ENCODE results near the gene KCNJ5.

The KCNJ5 gene

GRCh38 chr11:128955636-128956035 is 64.5 kb downstream of the KCNJ5 start:
- no peak overlapping the region for H3K4me3 ChIP-seq (replicated peaks; ENCODE audit: low read depth, low read length)
- no peak for TF ChIP-seq CTCF (IDR thresholded peaks at IDR 0.05; ENCODE audit: insufficient read depth, low read length, poor library complexity, severe bottlenecking)
- DNase-seq (ENCODE audit: extremely low read depth, insufficient read length): no peak
- no peaks in the 10 kb centered on the region; the same call in 1 of the 2 replicates for H3K27me3 ChIP-seq (replicated peaks; ENCODE audit: control insufficient read depth, insufficient read depth, low read length)
- H3K36me3 ChIP-seq (ENCODE audit: control insufficient read depth, insufficient read depth, low read length): no peaks in the 10 kb centered on the region

GRCh38 chr11:128956401-128957201 is 65.4 kb downstream of the KCNJ5 start:
- peak; percentile 56 for TF ChIP-seq CTCF (IDR thresholded peaks at IDR 0.05; ENCODE audit: insufficient read depth, low read length, poor library complexity, severe bottlenecking)
- Histone ChIP-seq H3K36me3 (ENCODE audit: control insufficient read depth, insufficient read depth, low read length) (no peaks in the 10 kb centered on the region), H3K4me3 (replicated peaks; ENCODE audit: low read depth, low read length) (no peak overlapping the region), H3K27me3 (replicated peaks; ENCODE audit: control insufficient read depth, insufficient read depth, low read length) (no peaks in the 10 kb centered on the region; the same call in 1 of the 2 replicates)
- DNase-seq (ENCODE audit: extremely low read depth, insufficient read length): no peak

- no peak for DNase-seq (ENCODE audit: extremely low read depth, insufficient read length)
These were observed 66.0 kb downstream of the KCNJ5 start for GRCh38 chr11:128957202-128957482.

GRCh38 chr11:128961645-128962044 is 70.5 kb downstream of the KCNJ5 start:
- Histone ChIP-seq H3K36me3 (ENCODE audit: control insufficient read depth, insufficient read depth, low read length) (no peaks in the 10 kb centered on the region), H3K4me3 (replicated peaks; ENCODE audit: low read depth, low read length) (no peak overlapping the region), H3K27me3 (replicated peaks; ENCODE audit: control insufficient read depth, insufficient read depth, low read length) (no peaks in the 10 kb centered on the region; the same call in 1 of the 2 replicates)
- no peak for TF ChIP-seq CTCF (IDR thresholded peaks at IDR 0.05; ENCODE audit: insufficient read depth, low read length, poor library complexity, severe bottlenecking)
- DNase-seq (ENCODE audit: extremely low read depth, insufficient read length): no peak

More at GRCh38 chr11:128957202-128957482, 66.0 kb downstream of the KCNJ5 start:
- H3K4me3 ChIP-seq (replicated peaks; ENCODE audit: low read depth, low read length): no peak overlapping the region
- no peaks in the 10 kb centered on the region for H3K36me3 ChIP-seq (ENCODE audit: control insufficient read depth, insufficient read depth, low read length)
- TF ChIP-seq CTCF (IDR thresholded peaks at IDR 0.05; ENCODE audit: insufficient read depth, low read length, poor library complexity, severe bottlenecking): no peak
- H3K27me3 ChIP-seq (replicated peaks; ENCODE audit: control insufficient read depth, insufficient read depth, low read length): no peaks in the 10 kb centered on the region; the same call in 1 of the 2 replicates

- no peak for TF ChIP-seq CTCF (IDR thresholded peaks at IDR 0.05; ENCODE audit: insufficient read depth, low read length, poor library complexity, severe bottlenecking)
- no peak for DNase-seq (ENCODE audit: extremely low read depth, insufficient read length)
- Histone ChIP-seq H3K27me3 (replicated peaks; ENCODE audit: control insufficient read depth, insufficient read depth, low read length) (no peaks in the 10 kb centered on the region; the same call in 1 of the 2 replicates), H3K4me3 (replicated peaks; ENCODE audit: low read depth, low read length) (no peak overlapping the region), H3K36me3 (ENCODE audit: control insufficient read depth, insufficient read depth, low read length) (no peaks in the 10 kb centered on the region)
These were observed 71.7 kb downstream of the KCNJ5 start for GRCh38 chr11:128962896-128963295.
